ENCODE data around the gene TNKS2. TPM values are rescaled to one million over a fixed set of nuclear protein-coding genes. Genes with fewer than 3 reads are reported as not detected.

TNKS2 gene
- total RNA-seq, 3 donors from 2014 or later (not counting 1 experiment from before 2014, with no cell fraction given) = 47.0 to 50.9 (median 47.9) TPM

DNA sequence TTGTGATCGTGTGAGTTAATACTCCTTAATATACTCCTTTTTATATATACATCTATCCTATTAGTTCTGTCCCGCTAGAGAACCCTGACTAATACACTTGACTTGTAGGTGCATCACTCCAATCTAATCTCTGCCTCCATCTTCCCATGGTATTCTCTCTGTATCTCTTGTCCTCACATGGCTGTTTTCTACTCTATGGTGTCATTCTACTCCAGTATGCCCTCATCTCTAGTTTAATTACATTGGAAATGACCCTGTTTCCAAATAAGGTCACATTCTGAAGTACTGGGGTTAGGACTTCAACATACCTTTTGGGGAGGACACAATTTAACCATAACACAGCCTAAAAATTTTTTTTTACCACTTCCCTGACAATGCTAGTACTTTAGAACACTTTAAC is 25.8 kb upstream of the TNKS2 start:
- no peaks in the 10 kb centered on the region for H3K4me1 Mint-ChIP-seq
- no peak overlapping the region for H3K4me3 Mint-ChIP-seq
- intact Hi-C loops (cut with micrococcal nuclease) = no loop called here
- Histone ChIP-seq H3K9me3 (ENCODE audit: control insufficient read depth, insufficient read depth, low read length) (no peaks in the 10 kb centered on the region), H3K27me3 (ENCODE audit: control insufficient read depth, insufficient read depth, low read length) (no peaks in the 10 kb centered on the region), H3K4me1 (ENCODE audit: control insufficient read depth, insufficient read depth, low read length) (no peaks in the 10 kb centered on the region), H3K27ac (ENCODE audit: low read length) (no peak overlapping the region), H3K4me3 (ENCODE audit: low read length) (no peak overlapping the region), H3K36me3 (ENCODE audit: control insufficient read depth, insufficient read depth, low read length) (no peaks in the 10 kb centered on the region)
- DNase-seq (no peak), ATAC-seq (no peak)
- no peak overlapping the region for H3K27ac Mint-ChIP-seq
- no peaks in the 10 kb centered on the region for H3K9me3 Mint-ChIP-seq
- WGBS (ENCODE audit: insufficient coverage) = 94% methylated on average over 2 of the region's 2 CpGs
- peaks cover 19 to 20% of the 10 kb centered on the region in 2 donors for H3K27me3 Mint-ChIP-seq (ENCODE audit: low read depth in 2 of 2)
- TF ChIP-seq, protein P1, sequence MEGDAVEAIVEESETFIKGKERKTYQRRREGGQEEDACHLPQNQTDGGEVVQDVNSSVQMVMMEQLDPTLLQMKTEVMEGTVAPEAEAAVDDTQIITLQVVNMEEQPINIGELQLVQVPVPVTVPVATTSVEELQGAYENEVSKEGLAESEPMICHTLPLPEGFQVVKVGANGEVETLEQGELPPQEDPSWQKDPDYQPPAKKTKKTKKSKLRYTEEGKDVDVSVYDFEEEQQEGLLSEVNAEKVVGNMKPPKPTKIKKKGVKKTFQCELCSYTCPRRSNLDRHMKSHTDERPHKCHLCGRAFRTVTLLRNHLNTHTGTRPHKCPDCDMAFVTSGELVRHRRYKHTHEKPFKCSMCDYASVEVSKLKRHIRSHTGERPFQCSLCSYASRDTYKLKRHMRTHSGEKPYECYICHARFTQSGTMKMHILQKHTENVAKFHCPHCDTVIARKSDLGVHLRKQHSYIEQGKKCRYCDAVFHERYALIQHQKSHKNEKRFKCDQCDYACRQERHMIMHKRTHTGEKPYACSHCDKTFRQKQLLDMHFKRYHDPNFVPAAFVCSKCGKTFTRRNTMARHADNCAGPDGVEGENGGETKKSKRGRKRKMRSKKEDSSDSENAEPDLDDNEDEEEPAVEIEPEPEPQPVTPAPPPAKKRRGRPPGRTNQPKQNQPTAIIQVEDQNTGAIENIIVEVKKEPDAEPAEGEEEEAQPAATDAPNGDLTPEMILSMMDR (IDR thresholded peaks at IDR 0.05) = no peak
- H3K36me3 Mint-ChIP-seq = no peaks in the 10 kb centered on the region

DNA sequence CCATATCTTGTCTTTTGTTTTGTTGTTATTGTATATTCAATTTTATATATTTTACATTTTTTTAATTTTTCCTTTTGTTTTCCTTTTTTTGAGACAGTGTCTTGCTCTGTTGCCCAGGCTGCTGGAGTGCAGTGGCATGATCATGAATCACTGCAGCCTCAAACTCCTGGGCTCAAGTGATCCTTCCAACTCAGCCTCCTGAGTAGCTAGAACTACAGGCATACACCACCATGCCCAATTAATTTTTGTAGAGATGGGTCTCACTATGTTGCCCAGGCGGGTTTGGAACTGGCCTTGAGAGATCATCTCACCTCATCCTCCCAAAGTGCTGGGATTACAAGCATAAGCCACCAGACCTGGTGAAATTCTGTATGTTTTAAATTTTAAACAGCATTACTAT is 25.4 kb upstream of the TNKS2 start:
- no peaks in the 10 kb centered on the region for H3K27me3 ChIP-seq (ENCODE audit: control insufficient read depth, insufficient read depth, low read length)
- H3K4me1 Mint-ChIP-seq = no peaks in the 10 kb centered on the region

DNA sequence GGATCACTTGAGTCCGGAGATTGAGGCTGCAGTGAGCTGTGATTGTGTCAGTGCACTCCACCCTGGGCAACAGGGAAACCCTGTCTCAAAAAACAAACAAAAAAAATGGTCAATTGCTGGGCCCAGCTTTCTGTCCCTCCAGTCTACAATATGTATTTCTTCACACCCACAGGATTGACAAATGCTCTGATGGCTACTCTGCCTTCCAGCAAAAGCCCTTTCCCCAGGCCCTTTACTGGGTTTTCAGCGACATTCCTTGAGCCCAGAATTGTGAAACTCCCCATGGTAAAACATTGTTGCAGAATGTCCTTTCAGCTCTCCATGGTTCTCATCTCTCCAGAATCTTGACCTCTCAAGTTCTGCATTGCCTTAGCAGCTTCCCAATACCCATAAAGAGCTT is 23.7 kb upstream of the TNKS2 start:
- H3K36me3 Mint-ChIP-seq = no peaks in the 10 kb centered on the region
- no peaks in the 10 kb centered on the region for H3K9me3 ChIP-seq (ENCODE audit: control insufficient read depth, insufficient read depth, low read length)
- TF ChIP-seq, protein P1 (IDR thresholded peaks at IDR 0.05) = no peak
- ATAC-seq = no peak
- no peaks in the 10 kb centered on the region for H3K27me3 ChIP-seq (ENCODE audit: control insufficient read depth, insufficient read depth, low read length)
- H3K27ac ChIP-seq (ENCODE audit: low read length) = no peak overlapping the region
- no peaks in the 10 kb centered on the region for H3K36me3 ChIP-seq (ENCODE audit: control insufficient read depth, insufficient read depth, low read length)
- 88% methylated on average over 2 of the region's 2 CpGs for WGBS (ENCODE audit: insufficient coverage)
- intact Hi-C loops (cut with micrococcal nuclease) = no loop called here
- H3K4me3 ChIP-seq (ENCODE audit: low read length) = no peak overlapping the region
- H3K9me3 Mint-ChIP-seq = no peaks in the 10 kb centered on the region
- peaks cover 28 to 30% of the 10 kb centered on the region in 2 donors for H3K27me3 Mint-ChIP-seq (ENCODE audit: low read depth in 2 of 2)
- H3K27ac Mint-ChIP-seq = no peak overlapping the region
- H3K4me1 ChIP-seq (ENCODE audit: control insufficient read depth, insufficient read depth, low read length) = no peaks in the 10 kb centered on the region
- DNase-seq = no peak
- H3K4me3 Mint-ChIP-seq = no peak overlapping the region
- no peaks in the 10 kb centered on the region for H3K4me1 Mint-ChIP-seq

More for the DNA sequence above, 25.4 kb upstream of the TNKS2 start:
- H3K4me3 ChIP-seq (ENCODE audit: low read length) = no peak overlapping the region
- no peaks in the 10 kb centered on the region for H3K9me3 ChIP-seq (ENCODE audit: control insufficient read depth, insufficient read depth, low read length)
- H3K4me3 Mint-ChIP-seq = no peak overlapping the region
- H3K27ac ChIP-seq (ENCODE audit: low read length) = no peak overlapping the region
- ATAC-seq = no peak
- TF ChIP-seq, protein P1 (IDR thresholded peaks at IDR 0.05) = no peak
- H3K4me1 ChIP-seq (ENCODE audit: control insufficient read depth, insufficient read depth, low read length) = no peaks in the 10 kb centered on the region
- peaks cover 20 to 23% of the 10 kb centered on the region in 2 donors for H3K27me3 Mint-ChIP-seq (ENCODE audit: low read depth in 2 of 2)
- no peak for DNase-seq
- intact Hi-C loops (cut with micrococcal nuclease) = no loop called here
- no peaks in the 10 kb centered on the region for H3K9me3 Mint-ChIP-seq
- no CpG with 5 or more reads among the region's 1 CpG for WGBS (ENCODE audit: insufficient coverage)
- H3K27ac Mint-ChIP-seq = no peak overlapping the region
- no peaks in the 10 kb centered on the region for H3K36me3 Mint-ChIP-seq
- H3K36me3 ChIP-seq (ENCODE audit: control insufficient read depth, insufficient read depth, low read length) = no peaks in the 10 kb centered on the region

DNA sequence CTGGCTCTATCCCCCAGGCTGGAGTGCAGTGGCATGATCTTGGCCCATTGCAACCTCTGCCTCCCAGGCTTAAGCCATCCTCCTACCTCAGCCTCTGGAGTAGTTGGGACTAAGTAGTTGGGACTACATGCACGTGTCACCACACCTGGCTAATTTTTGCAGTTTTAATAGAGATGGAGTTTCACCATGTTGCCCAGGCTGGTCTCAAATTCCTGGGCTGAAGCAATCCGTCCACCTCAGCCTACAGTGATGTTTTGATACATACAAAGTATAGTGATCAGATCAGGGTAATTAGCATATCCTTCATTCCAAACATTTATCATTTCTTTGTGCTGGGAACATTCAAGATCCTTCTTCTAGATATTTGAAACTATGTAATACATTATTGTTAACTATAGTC is 22.5 kb upstream of the TNKS2 start:
- TF ChIP-seq, protein P1 (IDR thresholded peaks at IDR 0.05) = no peak
- Histone ChIP-seq H3K36me3 (ENCODE audit: control insufficient read depth, insufficient read depth, low read length) (no peaks in the 10 kb centered on the region), H3K9me3 (ENCODE audit: control insufficient read depth, insufficient read depth, low read length) (no peaks in the 10 kb centered on the region), H3K4me3 (ENCODE audit: low read length) (no peak overlapping the region), H3K4me1 (ENCODE audit: control insufficient read depth, insufficient read depth, low read length) (no peaks in the 10 kb centered on the region), H3K27me3 (ENCODE audit: control insufficient read depth, insufficient read depth, low read length) (no peaks in the 10 kb centered on the region), H3K27ac (ENCODE audit: low read length) (no peak overlapping the region)
- WGBS (ENCODE audit: insufficient coverage) = 100% methylated on average over 1 of the region's 2 CpGs
- DNase-seq = no peak
- intact Hi-C loops (cut with micrococcal nuclease) = no loop called here
- no peak for ATAC-seq
- H3K27ac Mint-ChIP-seq = no peak overlapping the region
- no peak overlapping the region for H3K4me3 Mint-ChIP-seq
- no peaks in the 10 kb centered on the region for H3K9me3 Mint-ChIP-seq
- no peaks in the 10 kb centered on the region for H3K36me3 Mint-ChIP-seq
- H3K27me3 Mint-ChIP-seq (ENCODE audit: low read depth in 2 of 2) = peaks cover 31 to 40% of the 10 kb centered on the region in 2 donors
- H3K4me1 Mint-ChIP-seq = no peaks in the 10 kb centered on the region
